ENCODE data around the gene GALNT17.

Gene GALNT17

GRCh38 chr7:71221549-71221948 is 89.6 kb downstream of the GALNT17 start:
- Histone ChIP-seq H3K4me1 (ENCODE audit: control insufficient read depth, insufficient read depth, low read depth, low read length) (no peaks in the 10 kb centered on the region), H3K27ac (ENCODE audit: low read length, poor library complexity, severe bottlenecking) (no peak overlapping the region), H3K27me3 (ENCODE audit: control insufficient read depth in 1 of 2, insufficient read depth in 1 of 2, low read length in 2 of 2) (no peaks in the 10 kb centered on the region), H2AFZ (ENCODE audit: low read depth, low read length) (no peak overlapping the region), H3K9ac (ENCODE audit: low read length) (no peak overlapping the region), H2AK5ac (ENCODE audit: low read length, severe bottlenecking) (no peak overlapping the region), H2BK15ac (ENCODE audit: low read depth, poor library complexity, severe bottlenecking) (no peak overlapping the region), H4K8ac (ENCODE audit: low read length) (no peak overlapping the region), H3K23ac (ENCODE audit: low read length in 2 of 2) (no peak overlapping the region), H4K91ac (ENCODE audit: low read length) (no peak overlapping the region), H3K4me2 (ENCODE audit: low read length, poor library complexity, severe bottlenecking) (no peak overlapping the region), H3K4ac (ENCODE audit: low read depth in 1 of 2, low read length in 2 of 2) (no peak overlapping the region), H3K79me1 (replicated peaks; ENCODE audit: low read length, poor library complexity, severe bottlenecking) (no peaks in the 10 kb centered on the region), H2BK5ac (ENCODE audit: low read depth, low read length, poor library complexity, severe bottlenecking) (no peak overlapping the region), H2BK120ac (ENCODE audit: low read depth, low read length) (no peak overlapping the region), H2BK12ac (ENCODE audit: low read length in 2 of 2) (no peak overlapping the region), H3K4me3 (ENCODE audit: insufficient read depth in 1 of 2, low read depth in 1 of 2, low read length in 2 of 2) (no peak overlapping the region), H3K36me3 (ENCODE audit: control insufficient read depth in 1 of 2, insufficient read depth in 2 of 2, low read depth in 1 of 2, low read length in 2 of 2) (no peaks in the 10 kb centered on the region), H3K18ac (ENCODE audit: low read depth in 1 of 2, low read length in 2 of 2) (no peak overlapping the region), H3K9me3 (ENCODE audit: control insufficient read depth, low read length) (peaks cover 12% of the 10 kb centered on the region), H3K14ac (ENCODE audit: low read length in 2 of 2) (no peak overlapping the region)
- 81% methylated on average over 2 of the region's 3 CpGs for WGBS
- no peak for DNase-seq

GRCh38 chr7:71227126-71227525 is 95.2 kb downstream of the GALNT17 start:
- no peaks in the 10 kb centered on the region for H3K36me3 ChIP-seq (ENCODE audit: control insufficient read depth in 1 of 2, insufficient read depth in 2 of 2, low read depth in 1 of 2, low read length in 2 of 2)

DNA sequence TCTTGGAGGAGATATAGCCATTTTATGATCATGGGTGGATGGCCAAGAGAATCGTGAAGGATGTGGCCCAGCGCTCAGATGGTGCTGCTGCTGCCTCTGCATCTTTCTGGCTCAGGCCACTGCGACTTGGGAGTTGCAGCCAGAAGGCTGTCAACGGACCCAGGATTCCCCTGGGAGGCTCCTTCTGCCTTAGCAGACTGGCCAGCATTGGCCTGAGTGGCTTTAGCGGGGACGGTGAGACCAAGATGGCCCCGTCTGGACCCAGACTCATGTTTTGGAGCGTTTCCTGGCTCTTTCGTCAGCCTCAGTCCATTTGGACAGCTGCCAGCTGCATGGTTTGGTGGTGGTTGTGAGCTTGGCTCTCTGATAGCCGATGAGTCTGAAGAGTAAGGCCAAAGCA is 97.2 kb downstream of the GALNT17 start:
- Histone ChIP-seq H3K23ac (ENCODE audit: low read length in 2 of 2) (no peak overlapping the region), H3K36me3 (ENCODE audit: control insufficient read depth in 1 of 2, insufficient read depth in 2 of 2, low read depth in 1 of 2, low read length in 2 of 2) (no peaks in the 10 kb centered on the region), H3K4me3 (ENCODE audit: insufficient read depth in 1 of 2, low read depth in 1 of 2, low read length in 2 of 2) (no peak overlapping the region), H3K27me3 (ENCODE audit: control insufficient read depth in 1 of 2, insufficient read depth in 1 of 2, low read length in 2 of 2) (no peaks in the 10 kb centered on the region), H4K8ac (ENCODE audit: low read length) (no peak overlapping the region), H3K4ac (ENCODE audit: low read depth in 1 of 2, low read length in 2 of 2) (no peak overlapping the region), H2BK120ac (ENCODE audit: low read depth, low read length) (no peak overlapping the region), H3K9ac (ENCODE audit: low read length) (no peak overlapping the region), H2AK5ac (ENCODE audit: low read length, severe bottlenecking) (no peak overlapping the region), H2BK5ac (ENCODE audit: low read depth, low read length, poor library complexity, severe bottlenecking) (no peak overlapping the region), H3K27ac (ENCODE audit: low read length, poor library complexity, severe bottlenecking) (no peak overlapping the region), H2BK15ac (ENCODE audit: low read depth, poor library complexity, severe bottlenecking) (no peak overlapping the region), H4K91ac (ENCODE audit: low read length) (no peak overlapping the region), H3K4me2 (ENCODE audit: low read length, poor library complexity, severe bottlenecking) (no peak overlapping the region), H2BK12ac (ENCODE audit: low read length in 2 of 2) (no peak overlapping the region), H3K4me1 (ENCODE audit: control insufficient read depth, insufficient read depth, low read depth, low read length) (no peaks in the 10 kb centered on the region), H3K14ac (ENCODE audit: low read length in 2 of 2) (no peak overlapping the region), H3K9me3 (ENCODE audit: control insufficient read depth, low read length) (peaks cover 6% of the 10 kb centered on the region), H3K79me1 (replicated peaks; ENCODE audit: low read length, poor library complexity, severe bottlenecking) (no peaks in the 10 kb centered on the region), H3K18ac (ENCODE audit: low read depth in 1 of 2, low read length in 2 of 2) (no peak overlapping the region), H2AFZ (ENCODE audit: low read depth, low read length) (no peak overlapping the region)
- DNase-seq, result no peak
- 80% methylated on average over 10 of the region's 10 CpGs for WGBS

More at GRCh38 chr7:71227126-71227525, 95.2 kb downstream of the GALNT17 start:
- no peak overlapping the region for H3K9ac ChIP-seq (ENCODE audit: low read length)
- H2AK5ac ChIP-seq (ENCODE audit: low read length, severe bottlenecking), result no peak overlapping the region
- no peak overlapping the region for H2BK5ac ChIP-seq (ENCODE audit: low read depth, low read length, poor library complexity, severe bottlenecking)
- no peak overlapping the region for H3K23ac ChIP-seq (ENCODE audit: low read length in 2 of 2)
- no peak overlapping the region for H4K91ac ChIP-seq (ENCODE audit: low read length)
- H3K14ac ChIP-seq (ENCODE audit: low read length in 2 of 2), result no peak overlapping the region
- H2BK15ac ChIP-seq (ENCODE audit: low read depth, poor library complexity, severe bottlenecking), result no peak overlapping the region
- H3K9me3 ChIP-seq (ENCODE audit: control insufficient read depth, low read length), result peaks cover 6% of the 10 kb centered on the region
- H3K4me2 ChIP-seq (ENCODE audit: low read length, poor library complexity, severe bottlenecking), result no peak overlapping the region
- H2AFZ ChIP-seq (ENCODE audit: low read depth, low read length), result no peak overlapping the region
- H2BK120ac ChIP-seq (ENCODE audit: low read depth, low read length), result no peak overlapping the region
- WGBS, result 76% methylated on average over 5 of the region's 5 CpGs
- H3K27me3 ChIP-seq (ENCODE audit: control insufficient read depth in 1 of 2, insufficient read depth in 1 of 2, low read length in 2 of 2), result no peaks in the 10 kb centered on the region
- H3K4me1 ChIP-seq (ENCODE audit: control insufficient read depth, insufficient read depth, low read depth, low read length), result no peaks in the 10 kb centered on the region
- no peak overlapping the region for H2BK12ac ChIP-seq (ENCODE audit: low read length in 2 of 2)
- DNase-seq, result no peak
- H4K8ac ChIP-seq (ENCODE audit: low read length), result no peak overlapping the region
- H3K18ac ChIP-seq (ENCODE audit: low read depth in 1 of 2, low read length in 2 of 2), result no peak overlapping the region
- H3K4me3 ChIP-seq (ENCODE audit: insufficient read depth in 1 of 2, low read depth in 1 of 2, low read length in 2 of 2), result no peak overlapping the region
- H3K4ac ChIP-seq (ENCODE audit: low read depth in 1 of 2, low read length in 2 of 2), result no peak overlapping the region
- no peak overlapping the region for H3K27ac ChIP-seq (ENCODE audit: low read length, poor library complexity, severe bottlenecking)
- H3K79me1 ChIP-seq (replicated peaks; ENCODE audit: low read length, poor library complexity, severe bottlenecking), result no peaks in the 10 kb centered on the region

DNA sequence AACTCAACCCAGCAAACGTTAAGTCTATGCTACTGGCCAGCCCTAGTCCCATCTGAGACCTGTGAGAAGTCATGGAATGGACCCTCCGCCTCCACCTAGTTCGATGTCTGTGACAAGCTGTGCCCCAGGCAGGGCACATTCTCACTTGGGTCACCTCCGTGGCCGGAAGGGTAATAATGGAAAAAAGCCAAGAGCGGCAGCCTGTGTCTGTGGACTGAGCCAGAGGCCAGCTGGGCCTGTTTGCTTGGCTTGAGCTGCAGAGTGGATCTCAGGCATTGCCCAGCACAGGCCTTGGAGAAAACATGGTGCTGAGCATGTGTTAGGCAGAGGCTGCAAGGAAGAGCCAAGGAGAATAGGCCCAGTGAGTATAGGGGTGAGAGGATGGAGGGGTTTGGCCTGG is 97.8 kb downstream of the GALNT17 start:
- H2BK15ac ChIP-seq (ENCODE audit: low read depth, poor library complexity, severe bottlenecking), result no peak overlapping the region
- no peaks in the 10 kb centered on the region for H3K27me3 ChIP-seq (ENCODE audit: control insufficient read depth in 1 of 2, insufficient read depth in 1 of 2, low read length in 2 of 2)
- no peak overlapping the region for H3K23ac ChIP-seq (ENCODE audit: low read length in 2 of 2)
- H2BK120ac ChIP-seq (ENCODE audit: low read depth, low read length), result no peak overlapping the region
- no peak overlapping the region for H3K4me3 ChIP-seq (ENCODE audit: insufficient read depth in 1 of 2, low read depth in 1 of 2, low read length in 2 of 2)
- H3K4me1 ChIP-seq (ENCODE audit: control insufficient read depth, insufficient read depth, low read depth, low read length), result no peaks in the 10 kb centered on the region
- H3K14ac ChIP-seq (ENCODE audit: low read length in 2 of 2), result no peak overlapping the region
- H2AK5ac ChIP-seq (ENCODE audit: low read length, severe bottlenecking), result no peak overlapping the region
- H2AFZ ChIP-seq (ENCODE audit: low read depth, low read length), result no peak overlapping the region
- H3K79me1 ChIP-seq (replicated peaks; ENCODE audit: low read length, poor library complexity, severe bottlenecking), result no peaks in the 10 kb centered on the region
- H2BK12ac ChIP-seq (ENCODE audit: low read length in 2 of 2), result no peak overlapping the region
- H3K4me2 ChIP-seq (ENCODE audit: low read length, poor library complexity, severe bottlenecking), result no peak overlapping the region
- no peak for DNase-seq
- H3K4ac ChIP-seq (ENCODE audit: low read depth in 1 of 2, low read length in 2 of 2), result no peak overlapping the region
- peaks cover 6% of the 10 kb centered on the region for H3K9me3 ChIP-seq (ENCODE audit: control insufficient read depth, low read length)
- no peak overlapping the region for H2BK5ac ChIP-seq (ENCODE audit: low read depth, low read length, poor library complexity, severe bottlenecking)
- H4K91ac ChIP-seq (ENCODE audit: low read length), result no peak overlapping the region
- H3K27ac ChIP-seq (ENCODE audit: low read length, poor library complexity, severe bottlenecking), result no peak overlapping the region
- H3K36me3 ChIP-seq (ENCODE audit: control insufficient read depth in 1 of 2, insufficient read depth in 2 of 2, low read depth in 1 of 2, low read length in 2 of 2), result no peaks in the 10 kb centered on the region
- H3K9ac ChIP-seq (ENCODE audit: low read length), result no peak overlapping the region
- no peak overlapping the region for H3K18ac ChIP-seq (ENCODE audit: low read depth in 1 of 2, low read length in 2 of 2)
- no peak overlapping the region for H4K8ac ChIP-seq (ENCODE audit: low read length)
- 66% methylated on average over 6 of the region's 6 CpGs for WGBS
